ENCODE data around the gene PHF19.
A peak's percentile ranks its signal among the peaks of the same experiment; 100 is the strongest.

Gene PHF19

GRCh38 chr9:120905315-120906164 is 28.6 kb upstream of the PHF19 start:
- peak overlapping the region; percentile 94 for H3K27ac ChIP-seq (ENCODE audit: low read depth, low read length)
- H3K9me2 ChIP-seq (replicated peaks; ENCODE audit: control insufficient read depth, low read length) = no peaks in the 10 kb centered on the region
- H3K4me1 ChIP-seq (ENCODE audit: control insufficient read depth, low read length) = peaks cover 63% of the 10 kb centered on the region
- H3K4me3 ChIP-seq (ENCODE audit: low read length) = peak overlapping the region; percentile 53
- no peaks in the 10 kb centered on the region for H3K27me3 ChIP-seq (ENCODE audit: control insufficient read depth, low read length)
- H4K20me1 ChIP-seq (ENCODE audit: control insufficient read depth, insufficient read depth, low read depth, low read length) = no peaks in the 10 kb centered on the region
- peaks cover 23% of the 10 kb centered on the region for H3K36me3 ChIP-seq (ENCODE audit: control insufficient read depth, low read length)
- no peaks in the 10 kb centered on the region for H3K9me3 ChIP-seq (ENCODE audit: control insufficient read depth, insufficient read depth, low read length)
- peak overlapping the region; percentile 95 for H3K4me2 ChIP-seq (ENCODE audit: low read length)
- no peaks in the 10 kb centered on the region; the same call in 1 of the 2 replicates for H3K79me2 ChIP-seq (ENCODE audit: control insufficient read depth, low read length)
- TF ChIP-seq, protein P1, sequence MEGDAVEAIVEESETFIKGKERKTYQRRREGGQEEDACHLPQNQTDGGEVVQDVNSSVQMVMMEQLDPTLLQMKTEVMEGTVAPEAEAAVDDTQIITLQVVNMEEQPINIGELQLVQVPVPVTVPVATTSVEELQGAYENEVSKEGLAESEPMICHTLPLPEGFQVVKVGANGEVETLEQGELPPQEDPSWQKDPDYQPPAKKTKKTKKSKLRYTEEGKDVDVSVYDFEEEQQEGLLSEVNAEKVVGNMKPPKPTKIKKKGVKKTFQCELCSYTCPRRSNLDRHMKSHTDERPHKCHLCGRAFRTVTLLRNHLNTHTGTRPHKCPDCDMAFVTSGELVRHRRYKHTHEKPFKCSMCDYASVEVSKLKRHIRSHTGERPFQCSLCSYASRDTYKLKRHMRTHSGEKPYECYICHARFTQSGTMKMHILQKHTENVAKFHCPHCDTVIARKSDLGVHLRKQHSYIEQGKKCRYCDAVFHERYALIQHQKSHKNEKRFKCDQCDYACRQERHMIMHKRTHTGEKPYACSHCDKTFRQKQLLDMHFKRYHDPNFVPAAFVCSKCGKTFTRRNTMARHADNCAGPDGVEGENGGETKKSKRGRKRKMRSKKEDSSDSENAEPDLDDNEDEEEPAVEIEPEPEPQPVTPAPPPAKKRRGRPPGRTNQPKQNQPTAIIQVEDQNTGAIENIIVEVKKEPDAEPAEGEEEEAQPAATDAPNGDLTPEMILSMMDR (IDR thresholded peaks at IDR 0.05; ENCODE audit: low read depth, low read length, poor library complexity, severe bottlenecking) = no peak
- TF ChIP-seq EZH2phosphoT487 (IDR thresholded peaks at IDR 0.05; ENCODE audit: borderline replicate concordance, low read length) = no peak
- H3F3A ChIP-seq (ENCODE audit: control insufficient read depth, insufficient read depth) = peaks cover 30% of the 10 kb centered on the region

- peaks cover 23% of the 10 kb centered on the region for H3K36me3 ChIP-seq (ENCODE audit: control insufficient read depth, low read length)
- TF ChIP-seq, protein P1 (IDR thresholded peaks at IDR 0.05; ENCODE audit: low read depth, low read length, poor library complexity, severe bottlenecking) = no peak
- H3K9me3 ChIP-seq (ENCODE audit: control insufficient read depth, insufficient read depth, low read length) = no peaks in the 10 kb centered on the region
- peak overlapping the region; percentile 94 for H3K27ac ChIP-seq (ENCODE audit: low read depth, low read length)
- peaks cover 30% of the 10 kb centered on the region for H3F3A ChIP-seq (ENCODE audit: control insufficient read depth, insufficient read depth)
- no peaks in the 10 kb centered on the region for H4K20me1 ChIP-seq (ENCODE audit: control insufficient read depth, insufficient read depth, low read depth, low read length)
- H3K4me3 ChIP-seq (ENCODE audit: low read length) = peak overlapping the region; percentile 53
- H3K4me1 ChIP-seq (ENCODE audit: control insufficient read depth, low read length) = peaks cover 69% of the 10 kb centered on the region
- no peaks in the 10 kb centered on the region; the same call in 1 of the 2 replicates for H3K79me2 ChIP-seq (ENCODE audit: control insufficient read depth, low read length)
- H3K4me2 ChIP-seq (ENCODE audit: low read length) = peak overlapping the region; percentile 95
- H3K27me3 ChIP-seq (ENCODE audit: control insufficient read depth, low read length) = no peaks in the 10 kb centered on the region
- H3K9me2 ChIP-seq (replicated peaks; ENCODE audit: control insufficient read depth, low read length) = no peaks in the 10 kb centered on the region
Observed at GRCh38 chr9:120904978-120905301, 28.0 kb upstream of the PHF19 start.

GRCh38 chr9:120904061-120904977 is 27.3 kb upstream of the PHF19 start:
- Histone ChIP-seq H3K4me3 (ENCODE audit: low read length) (peak overlapping the region; percentile 53), H3K9me2 (replicated peaks; ENCODE audit: control insufficient read depth, low read length) (no peaks in the 10 kb centered on the region), H3K4me1 (ENCODE audit: control insufficient read depth, low read length) (peaks cover 75% of the 10 kb centered on the region), H4K20me1 (ENCODE audit: control insufficient read depth, insufficient read depth, low read depth, low read length) (no peaks in the 10 kb centered on the region), H3K79me2 (ENCODE audit: control insufficient read depth, low read length) (no peaks in the 10 kb centered on the region; the same call in 1 of the 2 replicates), H3K4me2 (ENCODE audit: low read length) (peak overlapping the region; percentile 95), H3K27ac (ENCODE audit: low read depth, low read length) (peak overlapping the region; percentile 94), H3K9me3 (ENCODE audit: control insufficient read depth, insufficient read depth, low read length) (no peaks in the 10 kb centered on the region), H3F3A (ENCODE audit: control insufficient read depth, insufficient read depth) (peaks cover 30% of the 10 kb centered on the region), H3K27me3 (ENCODE audit: control insufficient read depth, low read length) (no peaks in the 10 kb centered on the region), H3K36me3 (ENCODE audit: control insufficient read depth, low read length) (peaks cover 22% of the 10 kb centered on the region)
- TF ChIP-seq, protein P1 (IDR thresholded peaks at IDR 0.05; ENCODE audit: low read depth, low read length, poor library complexity, severe bottlenecking) = no peak
- TF ChIP-seq EZH2phosphoT487 (IDR thresholded peaks at IDR 0.05; ENCODE audit: borderline replicate concordance, low read length) = no peak

All from DOHH2 (cell line).